ENCODE measurements around the gene ATAD2B.
A peak's percentile ranks its signal among the peaks of the same experiment; 100 is the strongest.

The ATAD2B gene

GRCh38 chr2:23836971-23837565 lies 89.9 kb downstream of the ATAD2B start:
- no peak for DNase-seq

GRCh38 chr2:23836505-23836904 lies 90.4 kb downstream of the ATAD2B start:
- DNase-seq = no peak

- DNase-seq = no peak
Measured at GRCh38 chr2:23835988-23836387, 90.9 kb downstream of the ATAD2B start.

- DNase-seq = no peak
Measured at GRCh38 chr2:23835423-23835822, 91.5 kb downstream of the ATAD2B start.

DNA sequence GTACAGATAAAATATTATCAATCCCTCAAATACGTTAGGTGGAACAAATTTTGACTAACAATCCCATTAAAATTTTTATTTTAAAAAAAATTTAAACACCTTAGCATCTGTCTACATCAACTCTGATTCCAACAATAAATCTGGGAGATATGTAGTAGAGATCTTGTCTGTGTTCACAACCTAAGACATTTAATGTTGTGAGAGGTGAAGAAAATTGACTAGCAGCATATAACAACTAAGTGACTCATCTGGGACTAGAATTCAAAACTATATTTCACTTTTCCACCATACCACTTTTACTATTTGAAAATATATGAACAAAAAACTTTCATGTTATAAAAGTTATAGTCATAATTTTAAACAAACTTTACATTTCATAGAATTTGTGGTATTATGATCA lies 97.9 kb downstream of the ATAD2B start:
- peak; percentile 5 for DNase-seq

DNA sequence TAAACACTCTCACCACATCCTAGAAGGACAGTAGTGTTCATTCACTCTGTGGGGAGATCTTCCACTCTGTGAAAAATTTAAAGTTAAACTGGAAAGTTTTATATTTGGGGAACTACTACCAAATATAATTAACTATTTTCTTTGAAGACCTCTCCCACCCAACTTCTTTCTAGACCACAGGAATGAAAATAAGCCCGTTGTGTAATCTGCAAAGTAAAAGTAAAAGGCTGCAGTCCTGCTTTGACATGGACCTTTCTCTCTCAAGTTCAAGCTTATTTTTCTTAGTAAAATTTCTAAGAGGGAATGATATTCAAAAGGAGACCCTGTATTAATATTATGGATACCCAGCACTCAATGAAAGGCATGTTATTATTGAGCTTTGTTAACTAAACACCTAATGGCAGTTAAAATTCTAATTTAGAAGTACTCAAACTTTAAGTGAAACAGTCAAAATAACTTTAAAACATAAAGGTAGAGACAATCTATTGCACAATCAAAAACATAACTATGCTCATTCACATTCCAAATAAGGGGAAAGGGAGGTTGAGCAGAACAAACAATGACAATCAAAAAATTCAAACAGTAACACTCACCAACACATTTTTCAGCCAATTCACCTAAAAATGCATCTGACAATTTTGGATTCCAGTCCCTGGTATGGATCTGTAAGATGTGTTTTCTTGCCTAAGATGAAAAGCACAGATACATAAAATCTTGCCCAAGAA lies 98.5 kb downstream of the ATAD2B start:
- no peak for DNase-seq

DNA sequence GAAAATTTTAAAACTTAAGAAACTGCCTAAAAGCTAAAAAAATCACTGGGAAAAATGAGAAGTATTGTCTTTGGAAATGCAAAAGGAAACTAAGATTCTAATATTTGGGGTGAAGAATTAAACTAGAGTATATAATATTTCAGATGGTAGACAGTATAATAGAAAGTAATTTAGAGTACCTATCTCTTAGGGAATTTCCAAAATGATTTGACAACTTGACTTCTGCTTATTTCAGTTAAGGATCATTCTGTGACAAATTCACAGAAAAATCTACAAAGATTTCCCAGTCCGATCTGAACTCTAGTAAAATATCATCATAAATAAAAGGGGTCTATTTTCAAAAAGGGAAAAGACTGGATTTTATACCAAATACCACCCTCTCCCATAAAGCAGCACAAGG lies 99.6 kb downstream of the ATAD2B start:
- DNase-seq = no peak

DNA sequence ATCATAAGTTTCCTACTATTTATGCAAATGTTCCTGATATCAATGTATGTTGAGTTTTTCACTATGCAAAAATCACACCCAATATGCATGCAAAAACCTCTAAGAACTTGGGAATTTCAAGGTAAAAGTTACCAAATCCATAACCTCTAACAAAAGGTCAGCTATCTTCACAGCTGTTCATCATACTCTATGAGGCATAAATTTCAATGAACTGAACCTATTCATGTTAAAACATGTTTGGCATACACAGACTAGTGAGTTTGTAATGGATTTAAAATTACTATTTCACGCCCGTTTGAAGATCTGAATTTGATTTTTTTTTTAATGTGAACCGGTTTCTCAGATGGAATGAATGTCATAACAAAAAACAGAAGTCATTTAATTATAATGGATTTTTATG lies 100.2 kb downstream of the ATAD2B start:
- no peak for DNase-seq

DNA sequence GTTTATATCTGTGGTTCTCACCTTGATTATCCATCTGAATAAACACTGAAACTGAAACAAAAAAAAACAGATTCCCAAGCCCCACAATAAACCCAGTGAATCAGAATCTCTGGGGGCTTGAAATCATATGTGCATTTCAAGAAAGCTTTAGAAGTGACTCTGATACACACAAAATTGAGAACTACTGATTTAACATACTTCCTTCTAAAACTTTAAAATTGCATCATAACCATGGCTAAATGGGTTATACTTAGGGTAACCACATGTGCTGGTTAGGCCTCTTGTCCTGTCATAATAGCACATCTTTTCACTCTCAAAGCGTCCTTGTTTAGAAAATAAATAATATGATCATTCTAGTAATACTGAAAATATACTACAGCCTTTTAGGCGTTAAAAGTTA lies 100.9 kb downstream of the ATAD2B start:
- DNase-seq = no peak

DNA sequence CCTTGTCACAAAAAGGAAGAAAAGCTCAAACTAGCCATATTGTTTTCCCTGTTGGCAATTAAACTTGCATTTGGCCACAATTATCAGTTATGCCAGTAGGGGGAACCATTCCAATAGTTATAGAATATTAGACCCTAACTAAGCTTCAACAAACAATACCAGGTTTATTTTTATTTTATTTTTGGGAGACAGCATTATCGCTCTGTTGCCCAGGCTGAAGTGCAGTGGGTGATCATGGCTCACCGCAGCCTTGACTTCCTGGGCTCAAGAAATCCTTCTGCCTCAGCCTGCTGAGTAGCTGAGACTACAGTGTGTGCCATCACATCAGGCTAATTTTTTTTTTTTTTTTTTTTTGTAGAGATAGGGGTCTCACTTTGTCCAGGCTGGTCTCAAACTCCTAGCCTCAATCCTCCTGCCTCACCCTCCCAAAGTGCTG lies 102.1 kb downstream of the ATAD2B start:
- DNase-seq = peak; percentile 56

- no peak for DNase-seq
Measured at GRCh38 chr2:23823863-23824262, 103.1 kb downstream of the ATAD2B start.

DNA sequence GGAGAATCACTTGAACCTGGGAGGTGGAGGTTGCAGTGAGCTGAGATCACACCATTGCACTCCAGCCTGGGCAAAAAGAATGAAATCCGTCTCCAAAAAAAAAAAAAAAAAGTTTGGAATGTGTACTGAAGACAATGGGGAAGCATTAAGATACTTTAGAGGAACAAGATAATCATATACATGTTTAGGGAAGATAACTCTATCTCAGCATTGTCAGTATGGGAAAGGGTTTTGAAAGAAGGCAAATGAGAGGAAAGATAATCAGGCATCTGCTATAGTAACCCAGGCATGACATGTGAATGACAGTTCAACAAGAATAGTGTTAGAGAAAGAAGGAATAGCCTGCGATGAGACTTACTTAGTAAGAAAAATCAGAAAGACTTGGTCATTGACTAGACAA lies 112.0 kb downstream of the ATAD2B start:
- DNase-seq = no peak

- DNase-seq = no peak
Measured at GRCh38 chr2:23813438-23813837, 113.5 kb downstream of the ATAD2B start.

- DNase-seq = no peak
Measured at GRCh38 chr2:23809150-23809549, 117.8 kb downstream of the ATAD2B start.

DNA sequence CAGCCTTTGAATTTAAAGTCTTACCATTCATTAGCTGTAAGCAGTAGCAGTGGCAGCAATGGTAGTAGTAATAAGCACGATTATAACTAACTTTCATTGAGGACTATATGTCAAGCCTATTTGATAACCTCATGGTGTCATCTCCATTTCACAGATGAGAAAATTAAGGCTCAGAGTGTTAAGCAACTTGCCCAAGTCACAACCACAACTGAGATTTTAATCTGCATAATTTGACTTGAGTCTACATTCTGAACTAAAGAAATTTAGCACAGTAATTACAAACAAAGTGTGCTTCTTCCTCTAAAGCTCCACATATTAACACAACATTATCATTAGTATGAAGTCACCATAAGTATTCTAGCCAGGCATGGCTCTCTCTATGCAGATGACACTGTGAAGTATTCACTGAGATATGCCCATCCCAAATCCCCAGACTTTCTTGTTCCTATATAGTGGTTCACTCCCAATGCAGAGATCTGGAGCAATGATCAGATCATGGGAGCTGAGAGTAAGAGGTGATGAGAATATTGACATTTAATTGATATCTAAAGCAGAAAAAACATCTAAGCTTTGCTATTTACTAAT lies 120.2 kb downstream of the ATAD2B start:
- no peak for DNase-seq

DNA sequence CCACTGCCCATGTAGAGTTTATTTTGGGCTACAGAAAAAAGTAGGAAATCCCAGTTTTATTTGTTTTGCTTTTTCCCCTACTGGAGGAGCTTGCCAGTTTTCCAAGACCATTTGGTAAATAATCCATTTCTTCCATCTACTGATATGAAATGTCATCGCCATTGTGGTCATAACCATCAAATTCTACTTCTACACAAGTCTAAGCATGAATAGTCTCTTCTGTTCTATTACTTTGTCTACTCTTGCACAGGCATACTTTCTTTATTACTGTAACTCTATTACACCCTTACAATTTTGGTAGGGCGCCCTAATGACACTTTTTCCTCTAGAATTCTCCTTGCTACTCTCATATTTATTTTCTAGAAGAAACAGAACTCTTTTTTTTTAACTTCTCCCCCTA lies 120.7 kb downstream of the ATAD2B start:
- DNase-seq = no peak

DNA sequence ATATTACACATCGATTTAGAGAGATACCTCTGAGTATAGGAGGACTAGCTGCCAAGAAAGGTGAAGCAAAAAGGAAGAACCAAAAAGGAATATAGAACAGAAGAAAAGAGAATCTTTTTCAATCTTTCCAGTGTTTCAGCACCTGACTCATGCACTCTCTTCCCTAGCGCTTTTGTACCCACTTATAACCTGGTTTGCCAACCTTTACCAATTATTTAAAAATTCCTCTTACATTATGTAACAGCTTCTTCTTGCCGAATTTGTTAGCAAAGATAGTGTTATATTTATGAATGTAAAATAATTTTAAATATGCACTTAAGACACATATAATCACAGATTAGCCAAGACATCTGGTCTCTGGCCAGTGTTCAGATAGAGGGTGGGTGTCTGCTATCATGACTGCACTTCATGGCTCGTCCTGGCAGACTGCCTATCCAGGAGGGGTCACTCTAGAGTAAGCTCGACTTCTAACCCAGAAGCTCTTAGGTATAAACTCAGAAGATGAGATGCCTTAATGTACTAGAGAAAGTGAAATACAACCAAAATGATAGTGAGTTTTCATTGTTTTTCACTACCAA lies 122.9 kb downstream of the ATAD2B start:
- peak; percentile 23 for DNase-seq

DNA sequence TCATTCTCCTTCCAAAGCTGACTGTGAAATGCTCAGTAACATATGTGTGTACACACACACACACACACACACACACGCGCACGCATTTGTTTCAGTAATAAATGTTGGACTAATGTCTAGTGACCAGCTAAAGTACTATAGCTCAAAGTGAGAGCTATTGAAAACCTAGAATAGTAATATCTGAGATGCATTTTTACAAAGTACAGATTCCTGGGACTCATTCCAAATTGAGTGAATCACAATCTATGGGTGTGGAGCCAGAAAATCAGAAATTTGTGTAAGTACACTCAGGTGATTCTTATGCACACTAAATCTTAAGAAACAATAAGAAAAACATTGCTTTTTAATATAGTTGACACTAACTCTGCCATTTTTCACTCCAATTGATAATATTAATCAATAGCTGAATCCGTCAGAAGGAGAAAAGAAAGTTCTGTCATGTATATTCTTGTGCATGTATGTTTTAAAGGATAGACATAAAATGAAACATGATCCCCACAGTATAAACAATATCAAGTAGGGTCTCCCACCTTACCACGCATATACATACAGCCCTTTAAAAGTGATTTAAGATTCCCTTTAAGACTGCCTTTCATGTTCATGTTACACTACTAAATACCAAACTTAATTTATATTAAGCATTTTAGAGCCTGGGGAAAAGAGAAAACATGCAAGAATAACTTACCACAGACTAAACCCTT lies 123.5 kb downstream of the ATAD2B start:
- DNase-seq = peak; percentile 56

- DNase-seq = peak; percentile 30
Measured at GRCh38 chr2:23801396-23801795, 125.5 kb downstream of the ATAD2B start.

DNA sequence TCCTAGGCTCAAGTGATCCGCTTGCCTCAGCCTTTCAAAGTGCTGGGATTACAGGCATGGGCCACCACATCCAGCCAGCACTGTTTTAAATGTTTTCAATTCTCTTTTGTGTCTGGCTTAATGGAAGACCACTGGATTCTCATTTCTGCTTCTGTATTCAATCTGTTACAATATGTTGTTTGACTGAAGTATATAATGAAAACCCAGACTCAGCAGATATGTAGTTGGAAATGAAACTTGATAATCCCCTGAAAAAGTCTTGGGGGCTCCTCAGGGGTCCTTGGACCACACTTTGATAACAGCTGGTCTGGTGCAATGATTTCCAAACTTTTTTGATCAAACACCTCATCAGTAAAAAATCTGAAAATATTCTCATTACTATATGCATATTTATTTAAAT lies 132.7 kb downstream of the ATAD2B start:
- no peak for DNase-seq

DNA sequence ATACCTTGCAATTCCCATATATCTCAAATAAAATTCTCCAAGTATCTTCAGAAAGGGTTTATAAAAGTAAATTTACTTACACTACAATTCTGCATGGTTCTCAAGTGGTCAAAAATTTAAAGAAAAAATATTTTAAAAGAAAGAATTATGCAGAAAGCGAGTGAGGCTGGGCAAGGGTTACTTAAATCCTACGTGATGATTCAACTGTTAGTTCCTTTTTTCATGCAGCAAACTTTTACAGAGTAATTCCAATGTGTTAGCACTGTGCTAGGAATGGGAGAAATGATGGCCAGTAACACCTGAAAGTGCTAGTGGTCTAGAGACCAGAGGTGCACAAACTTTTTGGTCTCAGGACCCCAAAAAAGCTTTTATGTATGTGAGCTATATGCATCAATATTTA lies 133.4 kb downstream of the ATAD2B start:
- DNase-seq = no peak

GRCh38 chr2:23791030-23791429 lies 135.9 kb downstream of the ATAD2B start:
- peak; percentile 87 for DNase-seq

GRCh38 chr2:23789012-23789411 lies 137.9 kb downstream of the ATAD2B start:
- DNase-seq = peak; percentile 35

Measured in fibroblast of skin of back (primary cell).